ENCODE measurements around the gene CNPY1.
"Not testable (repeated sequence)": the region's sequence is repeated elsewhere in the genome, so short reads cannot be mapped to it uniquely, and the experiment has no call there.

Gene CNPY1

GRCh38 chr7:155565596-155565995 is 19.2 kb upstream of the CNPY1 start:
- no peak for DNase-seq
- in situ Hi-C loops (cut with HindIII; ENCODE audit: low pct_ligation_motif_present, low pct_unique_long_range_greater_than_20kb, low sequenced_read_pairs), result no loop called here

- in situ Hi-C loops (cut with HindIII; ENCODE audit: low pct_ligation_motif_present, low pct_unique_long_range_greater_than_20kb, low sequenced_read_pairs); DNase-seq: not testable (repeated sequence)
Measured at GRCh38 chr7:155562976-155563375, 16.6 kb upstream of the CNPY1 start.

GRCh38 chr7:155562106-155562505 is 15.7 kb upstream of the CNPY1 start:
- in situ Hi-C loops (cut with HindIII; ENCODE audit: low pct_ligation_motif_present, low pct_unique_long_range_greater_than_20kb, low sequenced_read_pairs), result no loop called here
- DNase-seq, result no peak

- no peak for DNase-seq
- in situ Hi-C loops (cut with HindIII; ENCODE audit: low pct_ligation_motif_present, low pct_unique_long_range_greater_than_20kb, low sequenced_read_pairs), result no loop called here
Measured at GRCh38 chr7:155560982-155561686, 14.8 kb upstream of the CNPY1 start.

- in situ Hi-C loops (cut with HindIII; ENCODE audit: low pct_ligation_motif_present, low pct_unique_long_range_greater_than_20kb, low sequenced_read_pairs), result no loop called here
- no peak for DNase-seq
Measured at GRCh38 chr7:155560196-155560885, 14.0 kb upstream of the CNPY1 start.

GRCh38 chr7:155559519-155560108 is 13.3 kb upstream of the CNPY1 start:
- DNase-seq, result no peak
- in situ Hi-C loops (cut with HindIII; ENCODE audit: low pct_ligation_motif_present, low pct_unique_long_range_greater_than_20kb, low sequenced_read_pairs), result no loop called here

- in situ Hi-C loops (cut with HindIII; ENCODE audit: low pct_ligation_motif_present, low pct_unique_long_range_greater_than_20kb, low sequenced_read_pairs), result no loop called here
- no peak for DNase-seq
Measured at GRCh38 chr7:155558961-155559360, 12.6 kb upstream of the CNPY1 start.

GRCh38 chr7:155558351-155558750 is 12.0 kb upstream of the CNPY1 start:
- in situ Hi-C loops (cut with HindIII; ENCODE audit: low pct_ligation_motif_present, low pct_unique_long_range_greater_than_20kb, low sequenced_read_pairs), result no loop called here
- no peak for DNase-seq

- DNase-seq, result no peak
- in situ Hi-C loops (cut with HindIII; ENCODE audit: low pct_ligation_motif_present, low pct_unique_long_range_greater_than_20kb, low sequenced_read_pairs), result no loop called here
Measured at GRCh38 chr7:155557778-155558177, 11.4 kb upstream of the CNPY1 start.

- no peak for DNase-seq
- in situ Hi-C loops (cut with HindIII; ENCODE audit: low pct_ligation_motif_present, low pct_unique_long_range_greater_than_20kb, low sequenced_read_pairs), result no loop called here
Measured at GRCh38 chr7:155556763-155557162, 10.4 kb upstream of the CNPY1 start.

- DNase-seq, result no peak
- in situ Hi-C loops (cut with HindIII; ENCODE audit: low pct_ligation_motif_present, low pct_unique_long_range_greater_than_20kb, low sequenced_read_pairs), result no loop called here
Measured at GRCh38 chr7:155555116-155555695, 8.8 kb upstream of the CNPY1 start.

GRCh38 chr7:155553871-155554270 is 7.5 kb upstream of the CNPY1 start:
- no peak for DNase-seq
- in situ Hi-C loops (cut with HindIII; ENCODE audit: low pct_ligation_motif_present, low pct_unique_long_range_greater_than_20kb, low sequenced_read_pairs), result no loop called here

GRCh38 chr7:155551785-155552611 is 5.6 kb upstream of the CNPY1 start:
- in situ Hi-C loops (cut with HindIII; ENCODE audit: low pct_ligation_motif_present, low pct_unique_long_range_greater_than_20kb, low sequenced_read_pairs), result no loop called here
- no peak for DNase-seq

GRCh38 chr7:155550916-155551315 is 4.6 kb upstream of the CNPY1 start:
- in situ Hi-C loops (cut with HindIII; ENCODE audit: low pct_ligation_motif_present, low pct_unique_long_range_greater_than_20kb, low sequenced_read_pairs), result no loop called here
- no peak for DNase-seq

- in situ Hi-C loops (cut with HindIII; ENCODE audit: low pct_ligation_motif_present, low pct_unique_long_range_greater_than_20kb, low sequenced_read_pairs), result no loop called here
Measured at GRCh38 chr7:155549226-155549625, 2.9 kb upstream of the CNPY1 start.

GRCh38 chr7:155547161-155547791 is 917 bp upstream of the CNPY1 start:
- in situ Hi-C loops (cut with HindIII; ENCODE audit: low pct_ligation_motif_present, low pct_unique_long_range_greater_than_20kb, low sequenced_read_pairs), result no loop called here
- no peak for DNase-seq

More at GRCh38 chr7:155549226-155549625, 2.9 kb upstream of the CNPY1 start:
- DNase-seq, result no peak

GRCh38 chr7:155545348-155545747 is 1.0 kb downstream of the CNPY1 start:
- in situ Hi-C loops (cut with HindIII; ENCODE audit: low pct_ligation_motif_present, low pct_unique_long_range_greater_than_20kb, low sequenced_read_pairs), result no loop called here
- peak; percentile 16 for DNase-seq

- no peak for DNase-seq
- in situ Hi-C loops (cut with HindIII; ENCODE audit: low pct_ligation_motif_present, low pct_unique_long_range_greater_than_20kb, low sequenced_read_pairs), result no loop called here
Measured at GRCh38 chr7:155544485-155544884, 1.9 kb downstream of the CNPY1 start.

Measured in ACHN (cell line).